Activated CD4-positive, alpha-beta T cell treated with anti-CD3 and anti-CD28 coated beads, Interleukin-2, amount 10 ng/mL, durations not matched to agents 24 days and 14 days (primary cell): ENCODE measurements around the gene PTK6. TPM values are rescaled to one million over a fixed set of nuclear protein-coding genes. Genes with fewer than 3 reads are reported as not detected.
"Not testable (repeated sequence)": the region's sequence is repeated elsewhere in the genome, so short reads cannot be mapped to it uniquely, and the experiment has no call there.

Experiments
- DNase-seq: peaks from one replicate; pipeline ENCODE4 v3.0.0; 2022
- H3K27ac Mint-ChIP-seq: one replicate; pipeline ENCODE4 v1.8.0; 2022; ENCODE audit warnings: mild to moderate bottlenecking, mixed read lengths
- H3K27me3 Mint-ChIP-seq: one replicate; pipeline ENCODE4 v1.8.0; 2022; ENCODE audit warnings: mixed read lengths
- H3K36me3 Mint-ChIP-seq: one replicate; pipeline ENCODE4 v1.8.0; 2022; ENCODE audit warnings: low read depth, mild to moderate bottlenecking, mixed read lengths
- H3K4me1 Mint-ChIP-seq: one replicate; pipeline ENCODE4 v1.8.0; 2021; ENCODE audit warnings: mixed read lengths
- H3K4me3 Mint-ChIP-seq: one replicate; pipeline ENCODE4 v1.8.0; 2022; ENCODE audit warnings: mild to moderate bottlenecking, moderate library complexity, mixed read lengths
- H3K9me3 Mint-ChIP-seq: one replicate; pipeline ENCODE4 v1.8.0; 2021; ENCODE audit warnings: mixed read lengths
- intact Hi-C: fragments of 100-400 bp; cut with micrococcal nuclease; formaldehyde crosslinking; loops from one replicate; pipeline ENCODE4 v1.15.1; 2023
- total RNA-seq: library from RNA; stranded (reverse); gene quantifications from 2 replicates; pipeline ENCODE4 v1.2.3, GENCODE V29; 2022

PTK6 gene
- total RNA-seq, 1 donor from 2014 or later = 0.35 TPM

DNA sequence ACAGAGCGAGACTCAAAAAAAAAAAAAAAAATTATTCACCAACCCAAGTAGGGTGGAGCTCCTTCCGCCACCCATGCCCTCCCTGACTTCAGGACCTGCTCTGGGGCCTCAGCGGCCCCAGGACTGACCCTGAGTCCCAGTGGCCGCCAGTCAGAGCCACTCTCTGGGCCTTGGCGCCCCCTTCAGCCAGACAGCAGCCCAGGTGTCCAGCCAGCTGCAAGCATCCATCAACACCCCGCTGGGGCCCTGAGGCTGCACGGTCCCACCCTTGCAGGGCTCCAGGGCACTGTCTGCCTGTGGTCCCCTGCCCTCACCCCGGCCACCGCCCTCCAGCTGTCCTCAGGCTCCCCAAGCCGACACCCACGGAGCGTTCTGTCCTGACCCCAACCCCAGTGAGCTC is 53.3 kb downstream of the PTK6 start:
- Mint-ChIP-seq H3K4me3 (no peak overlapping the region), H3K4me1 (peaks cover 1% of the 10 kb centered on the region), H3K9me3 (no peaks in the 10 kb centered on the region), H3K27me3 (peaks cover 19% of the 10 kb centered on the region), H3K27ac (no peak overlapping the region), H3K36me3 (no peaks in the 10 kb centered on the region)
- no peak for DNase-seq
- intact Hi-C loops = no loop called here

GRCh38 chr20:63482021-63482587 is 55.1 kb downstream of the PTK6 start:
- Mint-ChIP-seq H3K27ac (no peak overlapping the region), H3K4me1 (peaks cover 1% of the 10 kb centered on the region), H3K4me3 (no peak overlapping the region), H3K9me3 (no peaks in the 10 kb centered on the region), H3K36me3 (no peaks in the 10 kb centered on the region), H3K27me3 (peaks cover 18% of the 10 kb centered on the region)
- no peak for DNase-seq
- intact Hi-C loops = no loop called here

DNA sequence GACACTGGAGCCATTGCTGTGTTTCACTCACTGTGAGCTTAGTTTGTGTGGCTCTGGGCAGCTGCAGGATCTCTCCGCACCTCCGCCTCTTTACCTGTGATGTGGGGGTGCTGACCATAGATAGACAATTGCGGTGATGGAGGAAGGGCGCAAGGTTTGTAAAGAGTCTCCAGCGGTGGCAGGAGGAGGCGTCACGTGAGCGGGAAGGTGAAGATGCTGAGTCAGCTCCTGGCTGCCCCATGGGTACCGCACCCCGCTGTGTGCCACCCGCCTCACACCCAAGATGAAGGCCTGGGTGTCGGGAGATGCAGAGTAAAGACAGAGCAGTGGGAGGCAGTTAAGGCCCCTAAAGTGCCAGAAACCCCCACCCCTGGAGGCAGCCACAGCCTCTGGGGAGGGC is 55.7 kb downstream of the PTK6 start:
- H3K27ac Mint-ChIP-seq = no peak overlapping the region
- H3K36me3 Mint-ChIP-seq = no peaks in the 10 kb centered on the region
- DNase-seq = no peak
- intact Hi-C loops = no loop called here
- peaks cover 20% of the 10 kb centered on the region for H3K27me3 Mint-ChIP-seq
- H3K4me3 Mint-ChIP-seq = no peak overlapping the region
- peaks cover 1% of the 10 kb centered on the region for H3K4me1 Mint-ChIP-seq
- no peaks in the 10 kb centered on the region for H3K9me3 Mint-ChIP-seq

- intact Hi-C loops, H3K27ac Mint-ChIP-seq, H3K9me3 Mint-ChIP-seq: not testable (repeated sequence)
Observed at GRCh38 chr20:63479695-63480419, 57.3 kb downstream of the PTK6 start.

DNA sequence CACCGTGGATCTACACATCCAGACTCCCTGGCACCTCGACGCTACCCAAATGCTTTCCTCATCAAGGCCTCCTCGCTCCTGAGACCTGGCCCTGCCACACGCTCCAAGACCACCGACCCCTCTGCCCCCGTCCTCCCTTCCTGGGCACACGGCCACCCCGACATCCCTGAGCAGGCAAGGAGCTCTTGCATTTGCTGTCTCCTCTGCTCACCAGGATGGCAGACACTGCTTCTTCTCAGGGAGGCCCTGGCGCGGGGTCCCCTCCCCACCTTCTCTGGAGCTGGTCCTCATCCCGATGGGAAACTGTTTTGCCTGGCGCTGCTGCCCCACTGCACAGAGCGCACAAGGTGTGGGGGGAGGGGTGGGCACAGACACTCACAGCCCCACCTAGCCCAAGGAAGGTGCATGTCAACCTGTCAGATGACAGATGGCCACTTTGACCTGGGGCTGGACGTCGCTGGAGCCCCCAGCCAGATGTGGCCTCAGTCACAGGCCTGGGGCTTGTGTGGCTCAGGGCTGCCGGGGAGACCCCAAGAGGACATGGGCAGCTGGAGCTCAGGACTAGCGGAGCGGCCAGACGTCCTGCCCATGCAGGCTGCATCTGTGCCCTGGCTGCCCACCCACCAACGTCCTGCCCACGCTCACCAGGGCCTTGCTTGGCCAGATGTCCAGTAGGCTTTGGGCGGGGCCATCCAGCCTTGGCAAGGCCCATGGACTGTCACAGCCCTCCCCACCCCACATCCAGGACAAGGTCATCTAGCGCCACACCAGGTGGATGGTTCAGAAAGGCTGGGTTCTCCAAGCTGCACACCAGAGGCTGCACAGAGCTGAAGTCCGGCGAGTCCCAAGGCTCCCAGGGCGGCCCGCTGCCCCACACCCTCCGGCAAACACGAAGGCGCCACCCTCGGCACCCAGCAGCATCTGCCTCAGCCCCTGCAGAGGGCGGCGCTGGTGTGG is 58.6 kb downstream of the PTK6 start:
- H3K9me3 Mint-ChIP-seq = no peaks in the 10 kb centered on the region
- H3K4me1 Mint-ChIP-seq = peaks cover 1% of the 10 kb centered on the region
- H3K27me3 Mint-ChIP-seq = peaks cover 31% of the 10 kb centered on the region
- intact Hi-C loops = no loop called here
- no peak overlapping the region for H3K4me3 Mint-ChIP-seq
- no peak overlapping the region for H3K27ac Mint-ChIP-seq
- no peaks in the 10 kb centered on the region for H3K36me3 Mint-ChIP-seq
- no peak for DNase-seq

More at GRCh38 chr20:63479695-63480419, 57.3 kb downstream of the PTK6 start:
- peaks cover 25% of the 10 kb centered on the region for H3K27me3 Mint-ChIP-seq
- H3K4me1 Mint-ChIP-seq, H3K36me3 Mint-ChIP-seq, DNase-seq, H3K4me3 Mint-ChIP-seq: not testable (repeated sequence)

Other genes with a start within 250 kb of the PTK6 start
- not detected in 2 replicates for gene COL20A1, start 244.2 kb downstream of the PTK6 start, total RNA-seq
- not detected in 2 replicates for gene CHRNA4, start 176.0 kb downstream of the PTK6 start, total RNA-seq
- 0.26 TPM in 1 of 2 replicates, not detected in the other for gene KCNQ2, start 64.7 kb downstream of the PTK6 start, total RNA-seq
- gene EEF1A2, start 38.3 kb downstream of the PTK6 start, total RNA-seq = 0.28 and 0.66 TPM in 2 replicates
- gene PPDPF, start 16.6 kb downstream of the PTK6 start, total RNA-seq = 125 and 130 TPM in 2 replicates
- not detected in 2 replicates for gene SRMS, start 10.4 kb upstream of the PTK6 start, total RNA-seq
- gene FNDC11, start 16.8 kb upstream of the PTK6 start, total RNA-seq = 0.12 and 0.16 TPM in 2 replicates
- gene HELZ2, start 36.9 kb upstream of the PTK6 start, total RNA-seq = 13.7 and 15.9 TPM in 2 replicates
- 13.9 and 14.1 TPM in 2 replicates for gene GMEB2, start 89.7 kb upstream of the PTK6 start, total RNA-seq
- gene STMN3, start 116.0 kb upstream of the PTK6 start, total RNA-seq = 9.7 and 10.7 TPM in 2 replicates
- gene RTEL1, start 120.9 kb upstream of the PTK6 start, total RNA-seq = 60.7 and 64.7 TPM in 2 replicates
- gene TNFRSF6B, start 159.3 kb upstream of the PTK6 start, total RNA-seq = not detected in 2 replicates
- 63.4 and 70.4 TPM in 2 replicates for gene ARFRP1, start 170.6 kb upstream of the PTK6 start, total RNA-seq
- 37.3 and 38.1 TPM in 2 replicates for gene ZGPAT, start 170.7 kb upstream of the PTK6 start, total RNA-seq
- gene LIME1, start 199.3 kb upstream of the PTK6 start, total RNA-seq = 10.1 and 12.2 TPM in 2 replicates
- gene SLC2A4RG, start 202.4 kb upstream of the PTK6 start, total RNA-seq = 41.0 and 43.6 TPM in 2 replicates